Stimulated activated naive CD8-positive, alpha-beta T cell treated with anti-CD3 and anti-CD28 coated beads, Interleukin-15, Interleukin-2, amounts not matched to agents 100 ng/mL and 50 ng/mL, for 24 hours (primary cell): ENCODE measurements around the gene BCAR3.
"Not testable (repeated sequence)": the region's sequence is repeated elsewhere in the genome, so short reads cannot be mapped to it uniquely, and the experiment has no call there.

Experiments
- H3K27ac Mint-ChIP-seq: one replicate; pipeline ENCODE4 v1.8.0; 2021; ENCODE audit warnings: mild to moderate bottlenecking, mixed read lengths
- H3K27me3 Mint-ChIP-seq: one replicate; pipeline ENCODE4 v1.8.0; 2021; ENCODE audit warnings: mixed read lengths
- H3K36me3 Mint-ChIP-seq: one replicate; pipeline ENCODE4 v1.8.0; 2021; ENCODE audit warnings: low read depth, mixed read lengths
- H3K4me1 Mint-ChIP-seq: one replicate; pipeline ENCODE4 v1.8.0; 2021; ENCODE audit warnings: low read depth, mixed read lengths
- H3K4me3 Mint-ChIP-seq: one replicate; pipeline ENCODE4 v1.8.0; 2021; ENCODE audit warnings: mild to moderate bottlenecking, mixed read lengths
- H3K9me3 Mint-ChIP-seq: one replicate; pipeline ENCODE4 v1.8.0; 2021; ENCODE audit warnings: mixed read lengths

The BCAR3 gene

DNA sequence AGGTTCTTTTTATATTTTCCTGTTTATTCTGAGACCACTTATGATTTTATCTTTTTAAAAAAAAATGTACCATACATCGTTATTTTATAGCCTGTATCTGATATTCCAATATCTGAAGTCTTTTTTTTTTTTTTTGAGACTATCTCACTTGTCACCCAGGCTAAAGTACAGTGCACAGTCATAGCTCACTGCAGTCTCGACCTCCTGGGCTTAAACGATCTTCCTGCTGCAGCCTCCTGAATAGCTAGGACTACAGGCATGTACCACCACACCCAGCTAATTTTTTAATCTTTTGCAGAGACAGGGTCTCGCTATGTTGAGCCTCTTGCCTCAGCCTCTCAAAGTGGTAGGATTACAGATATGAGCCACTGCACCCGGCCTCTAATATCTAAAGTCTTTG, 25.1 kb downstream of the BCAR3 start:
- H3K27me3 Mint-ChIP-seq = no peaks in the 10 kb centered on the region
- H3K4me3 Mint-ChIP-seq = no peak overlapping the region

DNA sequence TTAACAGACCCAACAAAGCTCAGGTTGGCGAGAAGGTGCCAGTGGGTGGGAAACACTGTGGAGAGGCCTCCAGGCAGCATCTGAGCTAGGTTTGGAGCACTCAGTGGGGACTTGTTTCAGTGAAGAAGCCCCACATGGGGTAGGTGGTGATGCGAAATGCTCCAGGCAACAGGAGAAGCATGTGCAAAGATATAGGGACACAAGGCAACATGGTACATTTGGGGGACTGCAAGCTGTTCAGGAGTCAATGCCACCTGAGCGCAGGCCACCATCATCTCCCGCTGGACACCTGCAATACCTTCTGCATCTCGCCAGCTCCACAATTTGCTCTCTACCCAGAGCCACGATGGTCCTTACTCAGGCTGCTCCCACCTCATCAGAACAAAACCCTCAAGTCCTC, 28.0 kb downstream of the BCAR3 start:
- Mint-ChIP-seq H3K4me1 (no peaks in the 10 kb centered on the region), H3K27me3 (no peaks in the 10 kb centered on the region), H3K27ac (no peak overlapping the region), H3K9me3 (no peaks in the 10 kb centered on the region), H3K4me3 (no peak overlapping the region), H3K36me3 (no peaks in the 10 kb centered on the region)

More for the DNA sequence above, 25.1 kb downstream of the BCAR3 start:
- no peaks in the 10 kb centered on the region for H3K9me3 Mint-ChIP-seq
- H3K27ac Mint-ChIP-seq = no peak overlapping the region
- no peaks in the 10 kb centered on the region for H3K4me1 Mint-ChIP-seq
- no peaks in the 10 kb centered on the region for H3K36me3 Mint-ChIP-seq

DNA sequence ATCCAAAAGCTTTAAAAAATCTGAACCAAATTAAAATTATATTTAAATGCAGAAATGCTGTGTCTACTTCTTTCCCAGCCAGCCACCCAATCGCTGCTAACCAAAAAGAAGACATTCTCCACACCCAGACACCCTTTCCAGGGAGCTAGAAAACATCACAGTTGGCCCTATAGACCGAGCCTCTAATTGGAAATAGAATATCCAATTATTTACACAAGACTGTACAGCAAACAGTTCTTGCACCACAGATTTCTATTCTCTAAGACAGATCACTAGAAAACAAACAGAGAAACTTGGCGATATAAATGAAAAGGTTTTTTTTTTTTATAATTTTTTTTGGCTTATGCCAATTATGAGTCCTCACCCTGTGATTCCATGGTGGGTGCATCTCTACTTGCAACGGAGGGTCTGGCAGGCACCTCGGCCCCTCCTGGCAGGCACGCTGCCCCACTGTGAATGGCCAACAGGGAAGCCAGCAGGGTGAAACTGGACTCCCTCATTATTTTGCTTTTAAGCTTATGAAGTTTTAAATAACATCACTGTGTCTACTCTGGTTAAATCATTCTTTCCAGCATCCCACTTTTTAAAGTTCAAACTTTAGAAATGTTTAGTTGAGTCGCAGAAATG, 29.2 kb downstream of the BCAR3 start:
- Mint-ChIP-seq H3K36me3 (no peaks in the 10 kb centered on the region), H3K27ac (no peak overlapping the region), H3K27me3 (no peaks in the 10 kb centered on the region), H3K9me3 (no peaks in the 10 kb centered on the region), H3K4me1 (no peaks in the 10 kb centered on the region), H3K4me3 (no peak overlapping the region)

DNA sequence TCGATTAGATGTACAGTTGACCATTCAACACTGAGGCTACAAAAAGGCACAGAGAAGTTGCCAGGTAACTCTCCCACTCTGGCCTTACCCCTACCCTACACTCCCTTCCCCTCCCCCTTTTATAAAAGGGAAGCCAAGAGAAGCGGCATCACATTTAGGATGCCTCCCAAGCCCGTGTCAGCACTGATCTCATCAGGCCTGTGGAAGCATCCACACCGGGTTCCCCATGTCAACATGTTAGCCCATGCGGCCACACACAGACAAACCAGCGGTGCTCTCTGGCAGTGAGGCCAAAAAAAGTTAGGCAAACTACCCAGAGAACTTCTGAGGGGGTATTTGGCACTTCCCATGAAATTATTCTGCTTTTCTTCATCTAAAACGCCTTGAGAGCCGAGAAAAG, 29.9 kb downstream of the BCAR3 start:
- H3K9me3 Mint-ChIP-seq = no peaks in the 10 kb centered on the region
- no peaks in the 10 kb centered on the region for H3K36me3 Mint-ChIP-seq
- H3K27ac Mint-ChIP-seq = no peak overlapping the region
- no peaks in the 10 kb centered on the region for H3K27me3 Mint-ChIP-seq
- no peaks in the 10 kb centered on the region for H3K4me1 Mint-ChIP-seq
- H3K4me3 Mint-ChIP-seq = no peak overlapping the region

DNA sequence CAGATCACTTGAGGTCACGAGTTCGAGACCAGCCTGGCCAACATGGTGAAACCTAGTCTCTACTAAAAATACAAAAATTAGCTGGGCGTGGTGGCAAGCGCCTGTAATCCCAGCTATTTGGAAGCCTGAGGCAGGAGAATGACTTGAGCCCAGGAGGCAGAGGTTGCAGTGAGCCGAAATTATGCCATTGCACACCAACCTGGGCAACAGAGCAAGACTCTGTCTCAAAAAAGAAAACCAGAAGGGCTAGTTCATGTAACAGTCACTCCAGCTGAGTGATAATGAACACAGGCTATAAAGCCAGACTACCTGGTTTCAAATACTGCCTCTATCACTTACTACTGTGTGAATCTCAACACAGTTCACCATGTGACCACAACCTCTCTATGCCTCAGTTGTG, 31.5 kb downstream of the BCAR3 start:
- H3K9me3 Mint-ChIP-seq, H3K4me3 Mint-ChIP-seq, H3K36me3 Mint-ChIP-seq, H3K27ac Mint-ChIP-seq, H3K4me1 Mint-ChIP-seq, H3K27me3 Mint-ChIP-seq: not testable (repeated sequence)

DNA sequence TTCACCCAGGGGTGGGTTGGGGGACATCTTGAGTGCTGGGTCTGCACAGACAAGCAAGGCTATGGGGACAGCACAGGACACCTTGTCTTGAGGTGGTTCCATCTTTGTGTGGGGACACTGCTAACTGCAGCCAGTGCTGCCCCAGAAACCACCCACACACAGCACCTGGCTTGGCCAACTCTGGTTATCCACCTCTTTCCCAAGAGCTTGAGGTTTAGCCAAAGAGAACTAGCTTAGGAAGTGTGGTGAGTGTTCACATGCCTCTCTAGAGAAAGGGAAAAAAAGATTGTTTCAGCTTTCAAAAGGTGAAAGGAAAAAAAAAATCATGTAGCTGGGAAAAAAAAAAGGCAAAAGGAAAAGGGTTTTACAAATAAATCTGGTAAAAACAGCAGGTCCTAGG, 32.4 kb downstream of the BCAR3 start:
- Mint-ChIP-seq H3K9me3 (no peaks in the 10 kb centered on the region), H3K36me3 (no peaks in the 10 kb centered on the region), H3K4me3 (no peak overlapping the region), H3K27me3 (no peaks in the 10 kb centered on the region), H3K4me1 (peaks cover 2% of the 10 kb centered on the region), H3K27ac (no peak overlapping the region)

DNA sequence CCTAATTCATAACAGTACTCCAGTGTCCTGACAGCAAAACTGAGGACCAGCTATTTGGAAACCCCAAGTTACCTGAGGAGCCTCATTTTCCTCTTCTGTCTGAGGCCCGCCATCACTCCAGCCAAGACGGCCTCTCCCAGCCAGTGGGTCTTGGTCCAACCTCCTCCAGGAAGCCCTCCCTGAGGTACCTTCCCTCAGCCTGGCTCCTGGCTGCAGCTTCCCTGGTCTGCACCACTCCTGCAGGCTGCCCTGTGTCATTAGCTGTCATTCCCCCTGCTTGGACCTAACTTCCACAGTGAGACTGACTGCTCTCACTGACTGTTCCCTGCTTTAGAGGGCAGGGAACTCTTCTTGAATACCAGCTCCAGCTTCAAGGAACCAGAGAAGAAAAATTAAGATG, 33.0 kb downstream of the BCAR3 start:
- H3K4me1 Mint-ChIP-seq = peaks cover 7% of the 10 kb centered on the region
- no peaks in the 10 kb centered on the region for H3K36me3 Mint-ChIP-seq
- H3K4me3 Mint-ChIP-seq = no peak overlapping the region
- no peaks in the 10 kb centered on the region for H3K9me3 Mint-ChIP-seq
- H3K27ac Mint-ChIP-seq = no peak overlapping the region
- H3K27me3 Mint-ChIP-seq = no peaks in the 10 kb centered on the region

DNA sequence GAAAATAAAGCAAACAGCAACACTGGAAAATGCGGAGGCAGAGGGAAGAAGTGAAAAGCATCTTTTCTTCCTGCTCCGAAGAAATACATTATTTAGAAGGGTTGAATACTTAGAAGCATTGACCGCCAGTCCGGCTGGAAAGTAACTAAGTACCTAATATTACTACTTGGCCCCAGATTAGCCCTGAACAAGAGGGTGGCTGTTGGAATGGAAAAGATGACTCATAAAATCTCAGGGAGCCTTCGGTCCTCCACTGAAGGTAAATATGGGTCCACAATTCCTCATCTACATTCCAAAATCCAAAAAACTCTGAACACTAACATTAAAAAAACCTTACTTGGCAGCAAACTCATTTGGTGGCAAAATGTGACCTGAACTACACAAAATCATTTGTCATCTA, 40.1 kb downstream of the BCAR3 start:
- Mint-ChIP-seq H3K9me3 (no peaks in the 10 kb centered on the region), H3K36me3 (no peaks in the 10 kb centered on the region), H3K27ac (no peak overlapping the region), H3K4me1 (peaks cover 27% of the 10 kb centered on the region), H3K4me3 (no peak overlapping the region), H3K27me3 (no peaks in the 10 kb centered on the region)

DNA sequence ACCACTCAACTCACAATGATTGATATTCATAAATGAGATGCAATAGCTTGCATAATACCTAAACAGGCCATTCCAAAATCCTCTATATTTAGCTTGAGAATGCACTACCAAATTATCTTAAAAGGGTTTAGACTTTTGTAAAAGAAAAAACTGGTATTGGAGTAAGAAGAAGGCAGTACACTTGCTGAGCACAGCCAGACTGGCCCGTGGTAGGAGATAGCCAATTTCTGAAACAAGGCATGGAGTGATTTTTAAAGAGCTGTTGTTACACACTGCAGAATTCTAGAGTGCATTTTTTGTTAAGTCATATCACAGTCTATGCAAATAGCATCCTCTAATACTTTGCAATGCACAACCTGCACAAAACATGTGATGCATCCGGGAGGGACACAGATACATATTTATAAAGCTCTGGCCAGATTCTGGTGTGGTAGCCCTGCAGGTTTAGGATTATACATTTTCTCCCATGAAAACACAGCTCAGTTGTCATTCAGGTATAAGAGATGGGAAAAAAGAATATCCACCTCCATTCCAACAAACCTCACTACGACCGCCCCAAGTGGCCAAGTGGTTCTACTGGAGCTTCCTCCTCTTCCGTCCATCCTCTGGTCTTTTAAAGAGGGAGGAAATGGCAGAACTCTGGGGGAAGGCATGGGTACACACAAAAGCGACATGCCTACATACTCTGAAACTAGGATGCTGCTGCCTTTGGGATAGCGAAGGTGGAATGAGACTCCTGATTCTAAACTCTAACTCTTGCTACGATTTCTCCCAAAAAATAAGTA, 40.8 kb downstream of the BCAR3 start:
- Mint-ChIP-seq H3K36me3 (no peaks in the 10 kb centered on the region), H3K4me1 (peaks cover 27% of the 10 kb centered on the region), H3K27ac (no peak overlapping the region), H3K4me3 (no peak overlapping the region), H3K27me3 (no peaks in the 10 kb centered on the region), H3K9me3 (no peaks in the 10 kb centered on the region)

DNA sequence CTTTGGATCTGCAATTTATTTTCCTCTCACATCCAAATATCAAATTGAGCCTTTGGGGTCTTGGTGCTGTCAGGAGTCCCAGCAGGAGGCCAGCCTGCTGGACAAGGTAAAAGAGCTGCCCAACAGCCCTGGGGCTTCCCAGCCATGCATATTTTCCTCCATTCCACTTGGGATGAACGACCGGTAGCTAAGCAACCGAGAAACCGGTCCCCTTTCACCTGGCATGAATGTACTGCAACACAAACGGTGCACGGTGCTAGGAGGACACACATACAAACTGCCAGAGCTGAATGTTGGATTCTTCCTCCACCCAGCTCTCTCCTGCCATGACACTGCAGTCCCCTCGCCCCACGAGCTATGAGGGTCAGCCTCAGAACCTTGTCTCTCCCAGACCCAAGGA, 42.7 kb downstream of the BCAR3 start:
- Mint-ChIP-seq H3K36me3 (peaks cover 3% of the 10 kb centered on the region), H3K4me3 (no peak overlapping the region), H3K27ac (no peak overlapping the region), H3K9me3 (no peaks in the 10 kb centered on the region), H3K4me1 (peaks cover 23% of the 10 kb centered on the region), H3K27me3 (no peaks in the 10 kb centered on the region)

DNA sequence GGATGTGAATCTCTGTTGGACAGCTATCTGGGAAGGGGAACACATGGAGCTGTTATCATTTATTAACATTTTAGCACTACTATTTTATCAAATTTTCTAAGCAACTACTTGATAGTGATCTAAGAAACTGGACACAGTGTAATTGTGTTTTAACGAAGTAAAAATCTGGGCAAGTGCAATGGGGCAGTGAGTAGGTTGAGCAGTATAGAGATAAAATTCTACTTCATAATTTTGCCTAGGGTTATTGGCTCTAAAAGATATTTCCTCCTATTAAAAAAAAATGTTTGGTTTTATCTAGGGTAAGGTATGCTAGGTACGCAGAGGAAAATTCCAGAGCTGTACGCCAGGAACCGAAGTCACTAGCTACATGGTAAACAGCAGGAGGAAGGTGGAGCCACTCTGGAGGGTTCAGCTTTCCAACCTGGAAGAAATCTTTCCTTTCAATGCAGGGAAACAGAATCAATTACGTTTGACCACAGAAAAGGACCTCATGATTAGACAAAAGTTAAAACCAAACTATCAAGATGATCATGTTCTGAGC, 43.3 kb downstream of the BCAR3 start:
- H3K36me3 Mint-ChIP-seq = peaks cover 3% of the 10 kb centered on the region
- H3K9me3 Mint-ChIP-seq = no peaks in the 10 kb centered on the region
- H3K4me1 Mint-ChIP-seq = peaks cover 17% of the 10 kb centered on the region
- no peak overlapping the region for H3K4me3 Mint-ChIP-seq
- no peak overlapping the region for H3K27ac Mint-ChIP-seq
- no peaks in the 10 kb centered on the region for H3K27me3 Mint-ChIP-seq

DNA sequence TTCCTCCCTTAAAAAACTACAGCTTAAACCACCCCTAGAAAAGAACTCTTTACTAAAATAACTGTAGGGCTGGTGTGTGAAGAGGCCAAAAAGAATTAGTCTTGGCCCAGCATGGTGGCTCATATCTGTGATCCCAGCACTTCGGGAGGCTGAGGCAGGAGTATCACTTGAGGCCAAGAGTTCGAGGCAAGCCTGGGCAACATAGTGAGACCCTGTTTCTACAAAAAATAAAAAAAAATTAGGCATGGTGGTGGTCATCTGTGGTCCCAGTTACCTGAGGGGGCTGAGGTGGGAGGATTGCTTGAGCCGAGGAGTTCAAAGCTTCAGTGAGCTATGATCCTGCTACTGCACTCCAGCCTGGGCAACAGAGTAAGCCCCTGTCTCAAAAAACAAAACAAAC, 44.9 kb downstream of the BCAR3 start:
- H3K27ac Mint-ChIP-seq = no peak overlapping the region
- no peaks in the 10 kb centered on the region for H3K9me3 Mint-ChIP-seq
- H3K27me3 Mint-ChIP-seq = no peaks in the 10 kb centered on the region
- no peak overlapping the region for H3K4me3 Mint-ChIP-seq
- peaks cover 3% of the 10 kb centered on the region for H3K36me3 Mint-ChIP-seq
- peaks cover 5% of the 10 kb centered on the region for H3K4me1 Mint-ChIP-seq

DNA sequence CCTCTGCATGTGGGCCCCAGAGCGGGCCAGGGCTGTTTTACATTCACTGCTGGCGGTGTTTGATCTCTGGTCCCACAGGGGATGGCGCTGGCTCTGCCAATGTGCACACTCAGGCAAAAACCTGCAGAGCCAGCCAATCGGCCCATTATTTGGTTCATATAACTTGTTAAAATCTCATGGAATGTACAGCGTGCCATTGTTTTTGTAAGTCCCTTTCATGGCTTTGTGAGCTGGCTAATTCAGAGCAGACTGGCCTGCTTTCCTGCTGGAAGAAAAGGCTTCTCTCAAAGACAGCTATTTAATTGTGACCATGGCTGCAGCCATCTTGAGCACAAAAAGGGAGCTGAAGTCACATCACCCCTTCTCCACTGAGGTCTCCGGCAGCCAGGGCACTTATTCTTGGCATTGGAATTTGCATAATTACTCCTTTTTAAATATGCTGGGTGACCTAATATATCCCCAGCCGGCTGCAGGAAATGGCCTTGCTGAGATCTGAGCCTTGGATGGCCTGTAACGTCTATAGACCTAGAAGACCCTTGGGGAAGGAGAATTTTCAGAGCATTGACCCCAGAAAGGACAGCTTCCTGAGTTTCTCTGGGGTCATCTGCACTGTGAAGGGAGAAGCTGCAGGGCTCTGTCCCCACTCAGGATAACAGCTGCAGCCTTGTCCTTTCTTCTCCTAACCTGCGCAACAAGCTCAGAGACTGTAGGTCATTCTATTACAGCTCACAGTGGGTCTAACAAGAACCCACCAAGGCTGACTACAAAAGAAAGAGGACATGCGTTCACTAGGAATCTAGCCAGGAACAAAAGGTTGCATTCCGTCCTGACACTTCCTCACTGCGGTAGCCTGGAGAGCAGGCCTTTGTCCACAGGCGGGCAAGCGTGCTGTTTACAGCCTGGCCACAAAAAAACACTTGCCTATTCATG, 45.8 kb downstream of the BCAR3 start:
- H3K9me3 Mint-ChIP-seq = no peaks in the 10 kb centered on the region

DNA sequence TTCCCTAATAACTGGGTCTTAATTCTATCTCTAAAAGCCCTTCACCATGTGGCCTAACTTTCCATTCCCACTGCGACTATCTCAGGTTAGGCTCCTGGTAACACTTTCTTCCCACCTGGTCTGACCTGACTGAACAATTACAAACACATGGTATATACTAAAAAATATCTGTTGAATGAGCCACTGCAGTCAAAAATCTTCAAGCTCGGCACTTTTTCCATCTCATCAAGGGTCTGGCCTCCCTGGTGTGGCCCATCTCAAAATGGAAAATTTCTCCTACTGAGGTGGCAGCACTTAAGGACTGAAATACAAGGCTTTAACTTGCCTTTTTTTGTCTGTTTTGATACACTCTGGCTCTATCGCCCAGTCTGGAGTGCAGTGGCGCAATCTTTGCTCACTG, 48.3 kb downstream of the BCAR3 start:
- Mint-ChIP-seq H3K36me3 (peaks cover 3% of the 10 kb centered on the region), H3K27me3 (no peaks in the 10 kb centered on the region), H3K9me3 (no peaks in the 10 kb centered on the region), H3K4me1 (no peaks in the 10 kb centered on the region), H3K27ac (no peak overlapping the region), H3K4me3 (no peak overlapping the region)

More for the DNA sequence above, 45.8 kb downstream of the BCAR3 start:
- Mint-ChIP-seq H3K36me3 (peaks cover 3% of the 10 kb centered on the region), H3K4me3 (no peak overlapping the region), H3K27me3 (no peaks in the 10 kb centered on the region), H3K27ac (no peak overlapping the region), H3K4me1 (no peaks in the 10 kb centered on the region)
